Measurements from ENCODE around the gene ANKRD33B. TPM values are rescaled to one million over a fixed set of nuclear protein-coding genes. Genes with fewer than 3 reads are reported as not detected.

Gene ANKRD33B
- total and polyA plus RNA-seq, 2 of the 8 experiments (the other 6 are each of a cell fraction or from before 2014, with no cell fraction given) = 6.9 to 20.6 TPM

DNA sequence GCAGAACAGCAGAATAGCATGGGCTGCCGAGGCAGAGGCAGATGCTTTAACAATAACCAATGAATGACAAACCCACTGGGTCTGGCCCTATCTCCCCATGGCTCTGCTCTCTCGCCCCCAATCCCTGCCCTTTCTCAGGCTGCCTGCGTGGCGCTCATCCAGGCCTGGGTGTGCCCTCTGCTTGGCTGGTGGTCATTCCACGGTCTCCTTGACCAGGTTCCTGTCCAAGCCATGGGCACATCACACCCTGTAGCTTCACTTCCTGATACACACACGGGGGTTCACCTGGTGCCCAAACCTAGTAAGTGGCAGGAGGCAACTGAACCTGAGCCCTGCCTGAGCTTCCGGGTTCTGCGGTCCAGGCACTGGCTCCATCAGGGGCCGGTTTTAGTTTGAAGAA, 109.5 kb downstream of the ANKRD33B start:
- CTCF ChIA-PET (ENCODE audit: partially characterized antibody) = interaction anchor here (0.7 to 3.6 kb wide), 5 partner anchors 11 to 46 kb away, joined by 3 to 22 read pairs (median 7); no protein-coding TSS in a partner anchor

More for the DNA sequence above, 109.5 kb downstream of the ANKRD33B start:
- Histone ChIP-seq H4K91ac (replicated peaks; ENCODE audit: insufficient read length, low read length) (peak overlapping the region; percentile 31), H4K20me1 (replicated peaks in 1 of 2; ENCODE audit: control insufficient read depth in 1 of 2, insufficient read depth in 2 of 2, low read length in 2 of 2) (peaks cover 0 to 5% of the 10 kb centered on the region in 2 experiments), H3K23ac (ENCODE audit: insufficient read length) (no peak overlapping the region), H3K56ac (replicated peaks; ENCODE audit: insufficient read length, low read depth, low read length) (no peak overlapping the region), H3K4me1 (replicated peaks in 1 of 4; ENCODE audit: control insufficient read depth in 3 of 4, insufficient read depth in 4 of 4, low read length in 3 of 4) (no peaks in the 10 kb centered on the region), H4K8ac (ENCODE audit: extremely low read depth, insufficient read depth, low read length) (no peak overlapping the region), H2BK12ac (ENCODE audit: low read depth, low read length) (no peak overlapping the region), H3K4ac (replicated peaks; ENCODE audit: insufficient read length, low read depth, low read length) (no peak overlapping the region), H3K79me1 (ENCODE audit: low read depth, low read length) (no peaks in the 10 kb centered on the region; the same call in 1 of the 2 replicates), H2BK5ac (ENCODE audit: low read depth, low read length) (no peak overlapping the region), H2BK20ac (ENCODE audit: low read length) (no peak overlapping the region), H3K18ac (ENCODE audit: extremely low read depth, low read length) (no peak overlapping the region), H3K9ac (replicated peaks in 1 of 4; ENCODE audit: extremely low read depth in 1 of 4, low read depth in 3 of 4, low read length in 3 of 4) (no peak overlapping the region), H4K5ac (ENCODE audit: insufficient read length, low read depth, low read length) (no peak overlapping the region), H3K14ac (ENCODE audit: insufficient read length) (no peak overlapping the region), H3K36me3 (ENCODE audit: control insufficient read depth in 2 of 4, insufficient read depth in 4 of 4, low read length in 3 of 4) (0 out of 8 replicates have a peak, but pooled peaks cover 0 to 4% (median 0%) of the 10 kb centered on the region in 4 experiments), H3K23me2 (ENCODE audit: low read depth, low read length) (peaks cover 6% of the 10 kb centered on the region; the same call in 1 of the 2 replicates), H3K27ac (ENCODE audit: low read depth, low read length) (no peak overlapping the region), H2BK15ac (ENCODE audit: low read length) (0 out of 2 replicates have a peak overlapping the region, but pooled peaks have one; percentile 40), H3K4me3 (ENCODE audit: extremely low read depth in 1 of 4, insufficient read depth in 2 of 4, low read depth in 3 of 4, low read length in 4 of 4) (no peak overlapping the region), H3K9me3 (ENCODE audit: insufficient read depth in 2 of 2, low read depth in 1 of 2, low read length in 1 of 2) (no peaks in the 10 kb centered on the region), H2BK120ac (replicated peaks; ENCODE audit: low read depth, low read length) (no peak overlapping the region), H2AFZ (ENCODE audit: low read length) (no peak overlapping the region), H2AK5ac (ENCODE audit: low read depth, low read length) (no peak overlapping the region), H3K27me3 (replicated peaks in 1 of 4; ENCODE audit: control insufficient read depth in 3 of 4, extremely low read depth in 1 of 4, insufficient read depth in 3 of 4, low read length in 3 of 4) (no peaks in the 10 kb centered on the region), H3K79me2 (ENCODE audit: control insufficient read depth in 1 of 2, insufficient read depth in 2 of 2, low read length in 2 of 2) (no peaks in the 10 kb centered on the region), H3K4me2 (ENCODE audit: insufficient read depth in 1 of 2, low read depth in 2 of 2, low read length in 2 of 2) (no peak overlapping the region)
- DNase-seq (ENCODE audit: low read depth in 1 of 2, low spot score in 2 of 2) (no peak), FAIRE-seq (no peak)
- 85% methylated on average over 9 of the region's 9 CpGs; no CpG with 5 or more reads in 1 of the 2 experiments for WGBS, 2 experiments (ENCODE audit: extremely low coverage in 1 of 2, insufficient coverage in 1 of 2, insufficient read length in 1 of 2, insufficient replicate concordance in 2 of 2, low coverage in 1 of 2, low lambda C conversion rate in 2 of 2, missing lambda C conversion rate in 1 of 2)
- POLR2A ChIA-PET (ENCODE audit: partially characterized antibody) = interaction anchor here (1.5 kb wide), 1 partner anchor 10 kb away, joined by 3 read pairs; no protein-coding TSS in a partner anchor
- TF ChIP-seq POLR2AphosphoS5 (IDR thresholded peaks at IDR 0.05; ENCODE audit: low read depth, low read length) (no peak), SIN3A (conservative IDR thresholded peaks at IDR 0.05 in 1 of 2, IDR thresholded peaks at IDR 0.05 in 1 of 2; ENCODE audit: low read depth in 1 of 2, low read length in 2 of 2) (no peak), SP1 (IDR thresholded peaks at IDR 0.05; ENCODE audit: low read depth, low read length) (no peak), KDM1A (IDR thresholded peaks at IDR 0.05; ENCODE audit: borderline replicate concordance, low read length) (no peak), BACH1 (IDR thresholded peaks at IDR 0.05; ENCODE audit: low read length) (no peak), EP300 (IDR thresholded peaks at IDR 0.05; ENCODE audit: borderline replicate concordance in 1 of 2, low read depth in 2 of 2, low read length in 2 of 2) (no peak), CEBPB (IDR thresholded peaks at IDR 0.05; ENCODE audit: low read depth, low read length) (no peak), YY1 (IDR thresholded peaks at IDR 0.05; ENCODE audit: low read depth, low read length) (no peak)
